Progenitor cell of endocrine pancreas (in vitro differentiated cells): ENCODE measurements around the gene KCNMA1. TPM values are rescaled to one million over a fixed set of nuclear protein-coding genes. Genes with fewer than 3 reads are reported as not detected.

Experiments
- DNase-seq: peaks from one replicate; pipeline ENCODE4 v3.0.0; 2021; ENCODE audit warnings: low spot score; ENCODE audit not compliant: unreplicated experiment
- H3K27ac Mint-ChIP-seq: 2 replicates; pipeline ENCODE4 v1.8.0; 2021; ENCODE audit warnings: mild to moderate bottlenecking, moderate library complexity, mixed read lengths
- H3K27me3 Mint-ChIP-seq: 2 replicates; pipeline ENCODE4 v1.8.0; 2021; ENCODE audit warnings: mixed read lengths
- H3K36me3 Mint-ChIP-seq: 2 replicates; pipeline ENCODE4 v1.8.0; 2022; ENCODE audit warnings: mixed read lengths; ENCODE audit not compliant: insufficient read depth
- H3K4me1 Mint-ChIP-seq: 2 replicates; pipeline ENCODE4 v1.8.0; 2021; ENCODE audit warnings: low read depth, mixed read lengths
- H3K4me3 Mint-ChIP-seq: 2 replicates; pipeline ENCODE4 v1.8.0; 2021; ENCODE audit warnings: low read depth, mild to moderate bottlenecking, moderate library complexity, mixed read lengths
- H3K9me3 Mint-ChIP-seq: 2 replicates; pipeline ENCODE4 v1.8.0; 2021; ENCODE audit warnings: low read depth, mixed read lengths
- total RNA-seq: library from RNA; stranded (reverse); gene quantifications from 2 replicates; pipeline ENCODE4 v1.2.1, GENCODE V29; 2021
- TF ChIP-seq, protein P1 (sequence below): fragments of 200-600 bp; sonication (generic); IDR thresholded peaks from one replicate; pipeline ENCODE4 v1.5.0; 2021; ENCODE audit warnings: antibody characterized with exemption, mild to moderate bottlenecking; ENCODE audit not compliant: unreplicated experiment

Gene KCNMA1
- total RNA-seq, 1 donor from 2014 or later: 5.8 TPM

DNA sequence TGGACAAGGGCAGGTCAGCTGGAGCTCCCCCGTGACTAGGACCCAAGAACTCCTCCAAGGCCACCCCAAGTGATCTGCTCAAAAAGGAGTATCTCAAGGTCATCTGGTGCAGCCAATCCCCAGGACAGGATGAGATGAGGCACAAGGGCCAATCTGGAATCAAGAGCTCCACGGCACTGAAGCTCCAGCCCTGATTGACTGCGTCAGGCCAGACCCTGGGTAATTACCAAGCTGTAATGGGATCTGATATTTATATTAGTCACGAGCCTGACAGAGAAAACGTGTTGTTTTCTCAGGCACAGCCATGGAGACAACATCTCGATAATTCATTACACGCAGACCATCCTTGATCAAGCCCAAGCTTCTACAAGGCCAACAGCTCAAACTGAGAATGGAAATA, 4.2 kb downstream of the KCNMA1 start:
- Mint-ChIP-seq H3K4me3 (no peak overlapping the region), H3K4me1 (peaks cover 5% of the 10 kb centered on the region), H3K27ac (no peak overlapping the region), H3K27me3 (peaks cover 60% of the 10 kb centered on the region), H3K36me3 (peaks cover 1% of the 10 kb centered on the region), H3K9me3 (no peaks in the 10 kb centered on the region)
- TF ChIP-seq, protein P1, sequence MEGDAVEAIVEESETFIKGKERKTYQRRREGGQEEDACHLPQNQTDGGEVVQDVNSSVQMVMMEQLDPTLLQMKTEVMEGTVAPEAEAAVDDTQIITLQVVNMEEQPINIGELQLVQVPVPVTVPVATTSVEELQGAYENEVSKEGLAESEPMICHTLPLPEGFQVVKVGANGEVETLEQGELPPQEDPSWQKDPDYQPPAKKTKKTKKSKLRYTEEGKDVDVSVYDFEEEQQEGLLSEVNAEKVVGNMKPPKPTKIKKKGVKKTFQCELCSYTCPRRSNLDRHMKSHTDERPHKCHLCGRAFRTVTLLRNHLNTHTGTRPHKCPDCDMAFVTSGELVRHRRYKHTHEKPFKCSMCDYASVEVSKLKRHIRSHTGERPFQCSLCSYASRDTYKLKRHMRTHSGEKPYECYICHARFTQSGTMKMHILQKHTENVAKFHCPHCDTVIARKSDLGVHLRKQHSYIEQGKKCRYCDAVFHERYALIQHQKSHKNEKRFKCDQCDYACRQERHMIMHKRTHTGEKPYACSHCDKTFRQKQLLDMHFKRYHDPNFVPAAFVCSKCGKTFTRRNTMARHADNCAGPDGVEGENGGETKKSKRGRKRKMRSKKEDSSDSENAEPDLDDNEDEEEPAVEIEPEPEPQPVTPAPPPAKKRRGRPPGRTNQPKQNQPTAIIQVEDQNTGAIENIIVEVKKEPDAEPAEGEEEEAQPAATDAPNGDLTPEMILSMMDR: no peak
- no peak for DNase-seq

DNA sequence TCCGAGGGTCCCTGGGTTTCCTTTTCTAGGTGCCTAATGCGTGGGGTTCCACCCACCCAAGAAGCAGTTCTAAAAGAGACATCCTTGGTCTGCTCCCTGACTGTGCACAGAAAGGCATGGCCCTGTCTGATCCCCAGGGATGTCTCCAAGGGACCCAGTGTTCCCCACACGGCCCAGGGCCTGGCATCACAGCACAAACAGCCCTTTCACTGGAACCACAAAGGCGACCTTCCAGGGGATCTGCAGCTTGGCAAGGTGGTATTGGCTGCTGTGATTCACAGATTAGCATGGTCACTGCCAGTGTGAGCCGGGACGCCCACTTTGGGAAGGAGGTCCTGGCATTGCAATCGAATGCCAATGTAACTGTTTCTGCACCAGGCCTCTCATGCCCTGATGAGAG, 6.4 kb downstream of the KCNMA1 start:
- H3K27me3 Mint-ChIP-seq: peaks cover 67% of the 10 kb centered on the region

DNA sequence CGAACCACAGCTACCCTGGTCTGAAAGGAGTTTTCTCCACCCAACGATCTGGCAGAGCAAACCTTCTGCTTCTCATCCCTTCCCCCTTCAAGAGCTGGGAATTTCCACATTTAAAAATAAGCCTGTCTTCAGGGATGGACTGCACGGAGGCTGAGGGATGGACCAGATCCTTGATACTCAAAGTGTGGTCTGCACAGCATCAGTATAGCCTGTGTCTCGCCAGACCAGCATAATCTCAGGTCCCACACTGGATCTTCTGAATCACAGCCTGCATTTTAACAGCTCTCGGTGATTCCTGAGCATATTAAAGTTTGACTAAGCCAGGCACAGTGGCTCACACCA, 7.1 kb downstream of the KCNMA1 start:
- Mint-ChIP-seq H3K27me3 (peaks cover 61% of the 10 kb centered on the region), H3K36me3 (peaks cover 1% of the 10 kb centered on the region), H3K4me1 (no peaks in the 10 kb centered on the region), H3K4me3 (no peak overlapping the region), H3K27ac (no peak overlapping the region), H3K9me3 (no peaks in the 10 kb centered on the region)
- TF ChIP-seq, protein P1: no peak
- no peak for DNase-seq

More for the DNA sequence above, 6.4 kb downstream of the KCNMA1 start:
- TF ChIP-seq, protein P1: no peak
- Mint-ChIP-seq H3K4me3 (no peak overlapping the region), H3K27ac (no peak overlapping the region), H3K9me3 (no peaks in the 10 kb centered on the region), H3K4me1 (no peaks in the 10 kb centered on the region), H3K36me3 (peaks cover 1% of the 10 kb centered on the region)
- DNase-seq: no peak

DNA sequence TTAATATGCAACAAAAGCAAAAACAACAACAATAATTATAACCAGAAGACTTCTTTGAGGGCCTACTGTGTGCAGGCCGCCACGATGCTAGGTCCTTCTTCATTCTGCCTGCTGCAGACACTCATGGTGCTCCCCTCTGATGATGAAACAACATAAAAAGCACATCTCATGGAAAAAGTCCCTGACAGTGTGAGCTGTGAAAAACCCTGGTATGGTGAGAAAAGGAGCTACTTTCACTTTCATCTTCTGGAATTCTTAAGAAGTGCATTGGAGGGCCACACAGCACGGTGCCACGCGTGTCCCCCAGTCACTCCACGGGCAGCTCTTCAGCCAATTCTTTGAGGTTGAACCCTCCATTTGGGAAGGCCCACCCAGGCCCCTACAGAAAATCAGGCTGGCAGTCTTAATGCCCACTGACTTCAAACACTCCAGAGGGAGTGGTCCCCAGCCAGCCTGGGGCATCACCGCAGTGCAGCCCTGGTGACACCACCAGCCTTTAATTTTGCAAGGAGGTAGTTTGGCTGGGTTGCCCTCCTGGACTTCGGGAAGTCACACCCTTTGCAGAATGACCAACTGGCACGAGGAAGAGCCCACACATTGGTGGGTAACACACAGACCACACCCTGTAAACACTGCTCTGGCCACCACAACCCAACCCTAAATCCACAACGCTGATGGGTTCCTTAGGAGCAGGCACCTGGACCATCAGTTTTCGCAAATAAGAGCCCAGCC, 7.7 kb downstream of the KCNMA1 start:
- TF ChIP-seq, protein P1: no peak
- H3K27me3 Mint-ChIP-seq: peaks cover 58% of the 10 kb centered on the region
- no peaks in the 10 kb centered on the region for H3K4me1 Mint-ChIP-seq
- H3K27ac Mint-ChIP-seq: no peak overlapping the region
- H3K4me3 Mint-ChIP-seq: no peak overlapping the region
- H3K9me3 Mint-ChIP-seq: no peaks in the 10 kb centered on the region
- no peak for DNase-seq
- peaks cover 1% of the 10 kb centered on the region for H3K36me3 Mint-ChIP-seq

DNA sequence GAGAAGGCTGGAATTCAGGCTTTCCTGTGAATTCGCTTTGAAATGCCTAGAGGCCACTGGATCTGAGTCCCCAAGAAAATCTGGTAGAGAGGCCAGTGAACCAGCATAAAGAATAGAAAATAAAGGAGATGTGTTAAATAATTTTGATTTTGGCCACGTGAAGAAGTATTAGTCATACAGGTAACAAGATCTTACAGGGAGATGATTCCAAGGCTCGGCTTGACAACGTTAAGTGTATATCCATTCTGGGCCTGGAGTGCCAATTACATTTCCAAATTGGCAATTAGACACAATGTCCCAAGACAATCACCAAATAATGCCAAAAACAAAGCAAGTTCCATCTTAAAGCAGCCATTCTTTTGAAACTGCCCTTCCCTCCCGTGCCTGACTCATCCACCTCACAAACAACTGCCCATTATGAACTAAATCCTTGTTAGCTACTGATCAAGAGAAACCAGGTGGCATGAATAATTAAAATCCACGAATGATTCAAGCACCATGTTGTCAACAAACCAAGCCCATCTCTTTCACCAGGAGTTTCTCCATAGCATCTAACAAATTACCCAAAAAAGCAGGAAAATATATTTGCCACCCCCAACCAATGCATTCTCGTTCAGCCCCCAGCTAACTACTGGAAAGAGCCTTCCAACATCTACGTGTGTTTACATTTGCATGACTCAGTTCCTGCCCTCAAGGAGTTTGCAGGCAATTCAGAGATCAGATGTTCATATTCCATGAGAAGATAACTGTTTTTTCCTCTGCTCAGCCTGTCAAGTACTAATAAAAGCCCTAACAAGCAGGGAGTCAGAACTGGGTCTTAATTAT, 8.5 kb downstream of the KCNMA1 start:
- H3K4me1 Mint-ChIP-seq: no peaks in the 10 kb centered on the region
- H3K27ac Mint-ChIP-seq: no peak overlapping the region
- DNase-seq: no peak
- H3K36me3 Mint-ChIP-seq: no peaks in the 10 kb centered on the region
- TF ChIP-seq, protein P1: no peak
- no peak overlapping the region for H3K4me3 Mint-ChIP-seq
- no peaks in the 10 kb centered on the region for H3K9me3 Mint-ChIP-seq
- H3K27me3 Mint-ChIP-seq: peaks cover 54% of the 10 kb centered on the region
